ENCODE measurements around the gene SEC14L5.
"Not testable (repeated sequence)": the region's sequence is repeated elsewhere in the genome, so short reads cannot be mapped to it uniquely, and the experiment has no call there.

The SEC14L5 gene

DNA sequence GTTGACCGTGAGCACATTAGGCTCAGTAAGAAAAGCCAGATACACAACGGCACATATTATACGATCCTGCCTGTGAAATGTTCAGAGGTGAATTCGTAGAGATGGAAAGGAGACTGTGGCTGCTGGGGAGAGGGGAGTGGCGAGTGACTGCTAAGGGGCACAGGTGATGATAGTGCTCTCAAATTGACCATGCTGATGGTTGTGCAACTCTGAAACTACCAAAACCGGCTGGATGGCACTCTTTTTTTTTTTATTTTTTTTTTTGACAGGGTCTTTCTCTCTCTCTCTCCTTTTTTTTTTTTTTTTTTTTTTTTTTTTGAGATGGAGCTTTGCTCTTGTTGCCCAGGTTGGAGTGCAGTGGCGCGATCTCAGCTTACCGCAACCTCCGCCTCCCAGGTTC is 8.1 kb upstream of the SEC14L5 start:
- DNase-seq, result no peak

DNA sequence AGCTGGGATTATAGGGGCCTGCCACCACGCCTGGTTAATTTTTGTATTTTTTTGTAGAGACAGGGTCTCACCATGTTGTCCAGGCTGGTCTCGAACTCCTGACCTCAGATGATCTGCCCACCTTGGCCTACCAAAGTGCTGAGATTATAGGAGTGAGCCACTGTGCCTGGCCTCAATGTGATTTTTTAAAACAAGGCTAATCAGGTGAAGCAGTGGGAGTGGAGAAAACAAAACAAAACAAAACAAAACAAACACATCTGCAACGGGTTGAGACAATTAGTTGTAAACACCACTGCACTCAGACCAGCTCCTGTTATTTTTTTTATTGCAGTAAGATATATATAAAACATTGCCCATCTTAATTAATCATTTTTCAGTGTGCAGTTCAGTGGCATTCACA is 6.5 kb upstream of the SEC14L5 start:
- DNase-seq, result not testable (repeated sequence)

DNA sequence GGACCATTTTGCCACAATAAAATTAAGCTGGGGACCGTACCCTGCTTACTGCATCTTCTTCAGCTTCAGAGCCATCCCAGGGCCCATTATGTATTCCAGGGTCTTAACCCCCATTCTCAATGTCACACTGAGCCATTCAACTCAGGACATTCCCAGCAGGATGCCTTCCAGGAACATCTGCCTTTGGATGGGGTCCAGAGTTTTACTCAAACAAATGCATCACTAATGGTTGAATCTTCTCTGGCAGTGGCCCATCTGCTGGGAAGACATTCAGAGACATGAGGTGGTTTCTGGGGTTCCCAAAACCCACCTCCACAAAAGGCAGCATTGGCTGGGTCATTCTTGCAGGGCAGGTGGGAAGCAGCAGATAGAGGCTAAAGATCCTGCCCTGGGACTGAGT is 3.4 kb upstream of the SEC14L5 start:
- DNase-seq, result no peak

DNA sequence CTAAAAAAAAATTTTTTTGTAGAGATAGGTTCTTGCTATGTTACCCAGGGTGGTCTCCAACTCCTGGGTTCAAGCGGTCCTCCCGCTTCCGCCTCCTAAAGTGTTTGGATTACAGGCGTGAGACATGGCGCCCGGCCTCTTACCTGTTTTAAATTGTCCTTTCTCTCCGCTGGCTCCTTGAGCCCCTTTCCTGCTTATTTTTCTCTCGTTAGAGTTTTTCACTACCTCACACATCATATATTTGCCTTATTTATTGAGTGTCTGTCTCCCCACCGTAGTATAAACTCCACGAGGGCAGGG is 760 bp upstream of the SEC14L5 start:
- no peak for DNase-seq

DNA sequence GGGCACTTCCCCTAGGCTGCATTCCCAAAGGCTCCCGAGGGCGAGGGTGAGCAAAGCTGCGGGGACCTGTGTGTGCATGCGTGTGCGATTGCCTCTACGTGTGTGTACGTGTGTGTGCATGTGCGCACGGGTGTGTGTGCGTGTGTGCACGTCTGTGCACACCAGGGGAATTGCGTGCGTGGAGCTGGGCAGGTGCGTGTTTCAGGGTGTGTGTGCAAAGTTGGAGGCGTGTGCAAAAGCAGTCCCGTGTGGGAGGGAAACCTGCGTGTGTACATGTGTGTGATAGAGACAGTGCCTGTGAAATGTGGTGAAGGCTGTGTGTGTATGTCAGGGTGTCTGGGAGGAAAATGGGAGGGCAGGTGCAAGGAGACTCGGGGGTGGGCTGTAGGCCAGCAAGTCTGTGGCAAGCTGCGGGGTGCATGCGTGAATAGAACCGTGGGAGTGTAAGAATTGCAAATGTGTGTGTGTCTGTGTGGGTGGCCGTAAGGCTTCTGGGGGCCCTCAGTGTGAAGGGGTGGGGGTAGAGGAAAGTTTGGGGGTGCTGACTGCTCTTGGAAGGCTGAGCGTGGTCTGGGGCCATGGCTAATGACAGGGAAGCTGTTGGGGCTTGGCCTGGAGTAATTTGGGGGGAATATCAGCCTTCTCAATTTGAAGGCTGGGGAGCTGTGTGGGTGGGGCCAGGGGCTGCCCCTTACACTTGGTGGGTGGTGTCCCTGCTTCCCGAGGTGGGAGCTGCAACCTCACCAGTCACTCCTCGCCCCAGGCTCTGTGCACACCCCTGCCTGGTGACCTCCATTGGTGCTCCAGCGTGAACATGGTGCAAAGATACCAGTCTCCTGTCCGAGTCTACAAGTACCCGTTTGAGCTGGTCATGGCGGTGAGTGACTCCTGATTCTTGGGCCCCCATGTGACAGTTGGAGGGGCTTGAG is 644 bp downstream of the SEC14L5 start:
- peak in 2 of 51 donors; percentile 31 to 47 for DNase-seq

DNA sequence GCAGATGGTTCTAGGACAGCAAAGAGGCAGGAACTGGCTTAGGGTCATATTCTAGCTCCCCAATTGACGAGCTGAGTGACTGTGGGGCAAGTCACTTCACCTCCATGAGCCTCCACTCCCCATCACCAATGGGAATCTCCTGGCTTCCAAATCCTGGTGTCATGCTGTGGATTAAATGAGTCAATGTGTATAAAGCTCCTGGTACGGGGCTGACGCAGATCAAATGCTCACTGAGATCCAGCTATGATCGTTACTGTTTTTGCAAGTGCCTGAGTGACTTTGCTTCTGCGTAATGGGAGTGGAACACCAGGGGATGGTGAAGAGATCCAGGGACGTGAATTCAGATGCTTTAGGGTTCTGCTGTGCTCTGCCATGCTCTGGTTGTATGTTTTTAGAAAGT is 2.4 kb downstream of the SEC14L5 start:
- DNase-seq, result no peak

DNA sequence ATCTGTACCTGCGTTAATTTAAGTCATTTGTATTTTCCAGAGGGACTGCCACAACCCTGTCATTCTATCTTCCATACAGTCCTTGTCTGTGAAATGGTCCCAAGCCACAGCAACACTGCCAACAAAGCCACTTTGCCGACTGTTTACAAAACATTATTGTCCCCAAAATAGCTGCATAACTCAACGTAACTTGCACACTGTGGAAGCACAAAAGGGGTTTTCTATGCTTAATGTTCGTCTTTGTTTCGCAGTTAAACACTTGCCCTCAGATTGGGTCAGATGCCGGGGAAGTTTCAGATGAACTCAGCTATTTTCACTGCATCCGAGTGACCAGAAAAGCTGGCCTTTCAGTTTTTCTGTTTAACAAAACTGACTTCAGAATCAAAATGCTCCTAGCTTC is 4.6 kb downstream of the SEC14L5 start:
- peak in 27 of 51 donors; percentile 13 to 88 (median 47) for DNase-seq

DNA sequence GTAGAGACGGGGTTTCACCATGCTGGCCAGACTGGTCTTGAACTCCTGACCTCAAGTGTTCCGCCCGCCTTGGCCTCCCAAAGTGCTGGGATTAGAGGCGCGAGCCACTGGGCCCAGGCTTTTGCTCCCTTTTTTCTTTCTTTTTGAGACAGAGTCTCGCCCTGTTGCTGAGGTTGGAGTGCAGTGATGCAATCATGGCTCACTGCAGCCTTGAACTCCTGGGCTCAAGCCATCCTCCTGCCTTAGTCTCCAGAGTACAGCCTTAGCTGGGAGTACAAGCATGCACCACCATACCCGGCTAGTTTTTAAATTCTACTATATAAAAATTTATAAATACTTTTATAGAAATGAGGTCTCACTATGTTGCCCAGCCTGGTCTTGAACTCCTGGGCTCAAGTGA is 5.4 kb downstream of the SEC14L5 start:
- not testable (repeated sequence) for DNase-seq

DNA sequence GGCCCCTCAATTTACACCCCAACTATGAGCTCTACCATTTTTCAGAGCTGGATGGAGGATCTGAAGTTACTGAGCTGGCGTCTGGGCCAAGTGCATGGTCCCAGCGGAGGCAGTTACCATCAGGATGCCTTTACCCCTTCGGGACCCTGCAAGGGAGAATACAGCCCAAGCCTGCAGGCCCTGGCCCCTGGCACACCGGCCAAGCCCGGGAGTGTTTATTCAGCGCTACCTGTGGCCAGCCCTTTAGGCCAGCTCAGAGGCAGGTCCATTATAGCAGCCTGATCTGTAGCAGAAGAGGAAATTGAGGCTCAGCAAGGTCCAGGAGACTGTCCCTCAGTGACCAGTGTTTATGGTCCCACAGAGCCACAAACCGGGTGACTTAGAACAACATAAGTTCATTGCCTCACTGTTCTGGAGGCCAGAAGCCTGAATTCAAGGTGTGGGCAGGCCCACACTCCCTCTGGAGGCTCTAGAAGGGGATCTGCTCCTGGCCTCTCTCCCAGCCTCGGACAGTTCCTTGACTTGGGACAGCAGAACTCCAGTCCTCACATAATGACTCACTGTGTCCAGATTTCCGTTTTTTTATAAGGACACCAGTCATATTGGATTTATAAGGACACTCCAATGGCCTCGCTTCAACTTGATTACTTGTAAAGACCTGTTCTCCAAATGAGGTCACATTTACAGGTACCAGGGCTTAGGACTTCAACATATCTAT is 8.8 kb downstream of the SEC14L5 start:
- no peak for DNase-seq

DNA sequence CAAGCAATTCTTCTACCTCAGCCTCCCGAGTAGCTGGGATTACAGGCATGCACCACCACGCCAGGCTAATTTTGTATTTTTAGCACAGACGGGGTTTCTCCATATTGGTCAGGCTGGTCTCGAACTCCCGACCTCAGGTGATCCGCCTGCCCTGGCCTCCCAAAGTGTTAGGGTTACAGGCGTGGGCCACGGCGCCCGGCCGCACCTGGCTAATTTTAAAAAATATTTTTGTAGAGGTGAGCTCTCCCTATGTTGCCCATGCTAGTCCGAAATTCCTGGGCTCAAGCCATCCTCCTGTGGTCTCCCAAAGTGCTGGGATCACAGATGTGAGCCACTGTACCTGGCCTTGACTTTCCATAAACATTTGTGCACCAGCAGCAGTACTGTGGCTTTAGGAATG is 10.1 kb downstream of the SEC14L5 start:
- not testable (repeated sequence) for DNase-seq

DNA sequence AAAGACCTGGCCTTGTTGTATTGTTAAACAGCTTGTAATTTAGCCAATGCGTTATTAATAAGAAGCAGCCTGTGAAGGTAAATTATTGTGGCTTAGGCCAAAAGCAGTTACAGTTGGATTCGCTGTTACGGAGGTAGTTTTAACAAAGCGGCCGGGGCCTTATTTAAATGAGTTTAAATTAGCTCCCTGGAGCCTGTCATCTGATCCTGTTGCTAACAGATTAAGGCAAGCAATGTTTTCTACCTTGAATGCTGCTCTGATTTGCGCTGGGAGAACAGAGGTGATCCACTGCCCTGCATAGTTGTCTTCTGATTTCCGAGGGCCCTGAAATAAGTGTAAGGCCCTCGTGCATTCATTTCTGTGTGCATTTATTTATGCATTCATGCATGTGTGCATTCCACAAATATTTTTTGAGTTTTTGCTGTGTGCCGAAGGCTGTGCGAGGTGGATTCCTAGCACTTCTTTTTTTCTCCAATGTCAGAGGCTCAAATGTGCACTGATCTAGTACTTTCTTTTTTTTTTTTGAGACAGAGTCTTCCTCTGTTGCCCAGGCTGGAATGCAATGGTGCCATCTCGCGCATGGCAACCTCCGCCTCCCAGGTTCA is 10.9 kb downstream of the SEC14L5 start:
- no peak for DNase-seq

DNA sequence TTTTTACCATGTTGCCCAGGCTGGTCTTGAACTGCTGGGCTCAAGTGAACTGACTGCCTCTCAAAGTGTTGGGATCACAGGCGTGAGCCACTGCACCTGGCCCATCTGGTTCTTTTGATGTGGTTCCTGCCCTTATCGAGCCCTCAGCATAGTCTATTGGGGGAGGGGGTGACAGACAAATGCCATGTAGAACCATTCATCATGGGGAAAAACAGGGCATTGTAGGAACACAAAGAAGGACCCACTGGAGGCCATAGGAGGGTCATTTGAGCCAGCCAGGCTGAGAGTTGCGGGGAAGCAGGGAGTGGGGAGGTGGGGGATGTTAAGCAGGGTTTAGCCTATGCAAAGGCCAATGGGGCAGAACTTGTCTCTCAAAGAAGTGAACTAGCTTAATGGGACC is 11.9 kb downstream of the SEC14L5 start:
- DNase-seq, result peak in 2 of 51 donors; percentile 14 to 26

DNA sequence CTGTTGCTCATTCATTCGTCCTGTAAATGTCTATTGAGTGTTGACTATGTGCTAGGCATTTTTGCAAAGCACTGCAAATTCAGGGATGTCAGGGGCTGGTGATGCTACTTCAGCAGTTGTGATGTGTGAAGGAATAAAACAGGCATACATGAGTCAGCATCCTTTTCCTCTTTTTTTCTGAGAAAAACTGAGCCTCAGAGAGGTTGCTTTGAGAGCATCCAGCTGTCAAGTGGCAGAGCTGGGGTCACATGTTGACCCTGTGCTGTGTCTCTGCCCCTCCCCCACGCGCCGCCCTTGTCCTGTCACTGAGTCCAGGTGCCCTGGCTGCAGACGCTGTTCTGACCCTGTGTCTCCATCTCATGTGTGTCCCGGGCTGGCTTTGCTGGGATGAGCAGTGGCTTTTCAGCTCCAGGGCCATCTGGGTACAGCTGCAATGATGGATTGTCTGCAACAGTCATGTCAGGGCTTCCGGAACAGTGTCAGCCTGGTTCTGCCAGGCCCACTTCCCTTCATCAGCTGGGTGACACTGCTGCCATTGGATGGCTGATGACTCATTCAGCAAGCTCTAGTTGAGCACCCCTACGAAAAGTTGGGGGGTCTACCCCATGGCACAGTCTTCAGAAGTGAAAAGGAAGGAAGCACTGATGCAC is 14.9 kb downstream of the SEC14L5 start:
- DNase-seq, result peak in 40 of 51 donors; percentile 12 to 89 (median 66)

DNA sequence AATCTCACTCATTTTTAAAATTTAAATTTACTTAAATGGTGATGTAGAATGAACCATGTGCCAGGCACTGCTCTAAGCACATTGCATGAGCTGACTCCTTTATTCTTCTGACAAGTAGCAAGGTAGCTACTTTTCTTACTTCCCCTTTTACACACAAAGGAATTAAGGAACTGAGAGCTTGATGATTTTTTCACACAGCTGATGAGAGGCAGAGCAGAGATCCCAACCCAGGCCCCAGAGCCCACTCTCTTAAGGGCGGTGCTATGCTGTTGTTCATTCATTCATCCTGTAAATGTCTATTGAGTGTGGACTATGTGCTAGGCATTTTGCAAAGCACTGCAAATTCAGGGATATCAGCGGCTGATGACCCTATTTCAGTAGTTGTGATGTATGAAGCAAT is 17.9 kb downstream of the SEC14L5 start:
- DNase-seq, result no peak

DNA sequence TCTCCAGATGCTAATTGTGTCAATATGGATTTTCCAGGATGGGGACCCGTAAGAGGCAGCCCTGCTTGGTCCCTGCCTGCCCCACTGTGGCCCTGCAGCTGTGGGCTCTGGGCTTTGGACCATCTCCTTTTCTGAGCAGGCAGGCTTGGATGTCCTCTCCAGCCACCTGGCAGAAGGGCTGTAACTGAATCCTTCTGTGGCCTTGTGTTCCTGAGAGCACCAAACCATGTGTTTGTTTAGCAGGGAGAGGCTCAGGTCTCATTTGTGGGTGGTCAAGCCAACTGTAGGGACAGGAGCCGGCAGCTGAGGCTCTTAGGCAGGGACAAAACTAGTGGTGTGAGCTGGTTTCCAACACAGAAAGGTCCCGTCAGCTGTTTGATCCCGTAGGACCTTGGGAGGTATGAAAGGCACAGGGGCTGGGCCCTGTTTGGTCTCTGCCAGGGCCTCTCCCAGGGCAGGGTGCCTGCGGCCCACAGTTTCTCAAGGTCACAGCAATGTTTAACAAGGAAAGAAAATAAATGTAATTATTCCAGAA is 18.5 kb downstream of the SEC14L5 start:
- no peak for DNase-seq

DNA sequence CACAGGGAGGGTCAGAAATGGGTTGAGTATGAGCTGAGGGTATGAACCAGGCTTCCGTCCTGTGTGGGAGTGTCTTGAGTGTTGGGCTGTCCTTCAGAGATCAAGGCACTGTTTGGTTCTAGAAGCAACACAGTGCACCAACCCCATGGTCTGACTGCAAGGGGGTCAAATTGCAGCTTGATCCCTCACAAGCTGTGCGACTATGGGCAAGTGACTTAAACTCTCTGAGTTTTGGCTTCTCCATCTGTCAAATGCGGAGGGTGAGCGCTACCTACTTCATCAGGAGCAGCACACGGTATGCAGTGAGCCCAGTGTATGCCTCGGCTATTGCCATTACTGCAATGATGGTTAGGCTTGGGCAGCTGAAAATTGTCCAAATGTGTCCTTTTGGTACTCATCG is 21.0 kb downstream of the SEC14L5 start:
- DNase-seq, result no peak

DNA sequence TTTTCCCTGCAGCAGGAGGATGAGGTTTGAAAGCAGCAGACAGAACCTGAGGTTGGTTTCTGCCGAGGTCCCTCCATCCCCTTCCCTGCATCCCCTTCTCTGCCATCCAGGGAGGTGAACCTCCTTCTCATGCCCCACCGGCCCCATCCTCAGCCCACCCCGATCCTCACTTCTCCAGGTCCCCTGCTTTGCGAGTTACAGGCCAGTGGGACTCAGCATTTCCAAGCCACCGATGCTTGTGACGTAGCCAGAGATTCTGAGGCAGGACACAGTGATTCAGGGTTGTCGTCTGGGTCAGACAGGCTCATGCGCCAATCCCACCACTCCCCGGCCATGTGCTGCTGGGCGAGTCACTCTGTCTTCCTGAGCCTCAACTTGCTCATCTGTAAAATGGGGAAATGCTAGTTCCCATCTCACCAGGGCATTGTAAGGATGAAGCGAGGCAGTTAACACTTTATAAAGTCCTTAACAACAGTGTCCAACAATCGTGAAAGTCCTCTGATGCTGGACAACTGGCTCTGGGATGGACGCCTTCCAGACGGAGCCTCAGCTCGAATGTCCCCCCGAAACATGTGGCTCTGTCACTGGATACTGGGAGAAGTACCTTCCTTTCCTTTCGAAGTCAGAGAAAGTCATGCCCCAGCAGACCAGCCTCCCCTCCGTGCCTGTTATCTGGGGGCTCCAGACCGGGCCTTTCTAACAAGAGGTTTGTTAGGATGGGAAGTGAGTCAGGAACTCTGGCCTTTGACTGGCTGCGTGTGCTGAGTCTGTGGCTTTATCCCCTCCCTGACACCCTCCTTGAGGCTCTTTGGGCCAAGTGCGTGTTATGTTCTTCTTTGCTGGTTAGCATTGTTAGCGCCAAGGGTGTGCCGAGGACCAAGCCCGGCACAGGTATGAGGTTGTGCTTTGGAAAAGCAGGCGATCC is 21.9 kb downstream of the SEC14L5 start:
- no peak for DNase-seq

DNA sequence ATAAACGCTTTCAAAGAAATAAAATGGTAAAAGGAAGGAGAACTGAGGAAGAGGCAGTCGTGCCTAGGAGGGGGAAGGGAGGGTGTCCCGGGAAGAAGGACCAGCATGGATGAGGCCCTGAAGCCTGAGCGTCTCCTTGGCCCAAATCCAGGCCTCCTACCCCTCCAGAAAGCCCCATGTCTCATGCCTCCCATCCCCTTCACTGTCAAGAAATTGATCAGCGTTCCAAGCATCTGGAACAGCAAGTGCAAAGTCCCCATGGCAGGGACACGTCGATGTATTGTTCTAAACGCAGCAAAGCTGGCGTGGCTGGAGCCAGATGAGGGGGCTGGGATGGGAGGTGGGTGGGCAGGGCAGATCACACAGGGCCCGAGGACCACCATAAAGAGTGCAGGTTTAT is 22.6 kb downstream of the SEC14L5 start:
- DNase-seq, result no peak

DNA sequence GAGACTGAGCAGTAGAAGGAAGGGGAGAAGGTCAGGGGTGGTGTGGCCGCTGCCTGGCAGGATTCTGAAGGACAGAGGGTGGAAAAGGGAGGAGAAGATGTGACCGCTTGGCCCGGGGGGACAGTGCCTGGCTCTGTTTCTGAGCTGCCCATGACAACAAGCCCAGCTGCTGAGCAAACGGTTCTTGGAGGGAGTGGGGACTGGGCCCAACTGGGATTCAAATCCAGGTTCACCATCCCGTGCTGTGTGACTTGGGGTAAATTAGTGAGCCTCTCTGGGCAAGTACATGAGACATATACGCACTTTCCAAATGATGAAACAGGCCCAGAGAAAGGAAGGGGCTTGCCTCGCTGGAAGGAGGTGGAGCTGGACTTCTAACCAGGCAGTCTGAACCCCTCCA is 23.3 kb downstream of the SEC14L5 start:
- DNase-seq, result peak in 11 of 51 donors; percentile 6 to 50 (median 37)

DNA sequence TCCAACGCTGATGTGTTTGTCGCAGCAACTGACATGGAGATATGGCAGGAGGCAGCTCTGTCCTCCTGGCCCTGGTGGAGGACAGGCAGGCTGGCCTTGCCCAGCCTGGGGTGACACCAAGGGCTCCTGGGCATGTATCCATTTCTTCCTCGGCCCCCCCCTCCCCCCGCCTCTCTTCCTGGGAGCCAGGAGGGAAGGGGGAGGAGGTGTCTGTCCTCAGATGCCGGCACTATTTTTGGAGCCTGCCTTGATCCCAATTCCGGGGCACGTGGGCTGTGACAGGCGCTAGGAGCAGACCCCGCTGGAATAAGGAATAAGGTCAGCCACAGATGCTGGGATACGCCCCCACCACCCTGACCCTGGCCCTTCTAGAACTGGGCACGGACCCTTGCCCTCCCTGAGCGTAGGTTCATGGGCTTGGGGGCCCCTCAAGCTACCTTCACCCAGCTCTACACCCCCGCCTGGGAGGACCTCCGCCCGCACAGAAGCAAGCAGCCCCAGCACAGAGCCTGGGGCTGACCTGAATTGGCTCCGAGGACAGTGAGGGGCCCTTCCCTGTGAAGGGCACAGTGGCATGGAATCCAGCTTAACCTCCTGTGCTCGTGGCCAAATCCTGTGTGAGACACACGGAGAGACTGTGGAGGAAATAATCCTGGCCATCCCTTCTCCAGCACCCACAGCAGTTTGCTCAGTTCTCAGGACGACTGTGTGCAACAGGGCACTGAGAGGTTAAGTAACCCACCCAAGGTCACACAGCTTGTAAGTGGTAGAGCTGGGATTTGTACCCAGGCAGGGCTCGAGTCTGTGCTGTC is 24.1 kb downstream of the SEC14L5 start:
- peak in 7 of 51 donors; percentile 8 to 39 (median 20) for DNase-seq
